HK-2 (cell line): ENCODE results near the gene DPM2.

Experiments used
- DNase-seq: peaks from one replicate; pipeline ENCODE4 v3.0.0-alpha.2; 2018; ENCODE audit not compliant: unreplicated experiment

The DPM2 gene

GRCh38 chr9:127973169-127974000 is 35.7 kb upstream of the DPM2 start:
- DNase-seq, result no peak

- no peak for DNase-seq
These were observed 34.7 kb upstream of the DPM2 start for GRCh38 chr9:127972236-127972871.

GRCh38 chr9:127971357-127972235 is 33.9 kb upstream of the DPM2 start:
- no peak for DNase-seq

GRCh38 chr9:127970401-127971313 is 33.0 kb upstream of the DPM2 start:
- DNase-seq, result no peak

- peak; percentile 40 for DNase-seq
These were observed 31.2 kb upstream of the DPM2 start for GRCh38 chr9:127968700-127969383.

- DNase-seq, result peak; percentile 60
These were observed 30.4 kb upstream of the DPM2 start for GRCh38 chr9:127968042-127968441.

- no peak for DNase-seq
These were observed 29.6 kb upstream of the DPM2 start for GRCh38 chr9:127967151-127967809.

GRCh38 chr9:127966416-127967150 is 28.9 kb upstream of the DPM2 start:
- DNase-seq, result no peak

- no peak for DNase-seq
These were observed 28.3 kb upstream of the DPM2 start for GRCh38 chr9:127965953-127966352.

- no peak for DNase-seq
These were observed 25.9 kb upstream of the DPM2 start for GRCh38 chr9:127963359-127964064.

GRCh38 chr9:127963041-127963358 is 25.3 kb upstream of the DPM2 start:
- DNase-seq, result no peak

- no peak for DNase-seq
These were observed 24.6 kb upstream of the DPM2 start for GRCh38 chr9:127962278-127962677.

- no peak for DNase-seq
These were observed 24.0 kb upstream of the DPM2 start for GRCh38 chr9:127961613-127962155.

GRCh38 chr9:127961155-127961490 is 23.5 kb upstream of the DPM2 start:
- no peak for DNase-seq

GRCh38 chr9:127960410-127961154 is 22.9 kb upstream of the DPM2 start:
- no peak for DNase-seq

GRCh38 chr9:127959841-127960409 is 22.3 kb upstream of the DPM2 start:
- DNase-seq, result no peak

GRCh38 chr9:127959398-127959797 is 21.7 kb upstream of the DPM2 start:
- DNase-seq, result no peak

- no peak for DNase-seq
These were observed 21.1 kb upstream of the DPM2 start for GRCh38 chr9:127958728-127959127.
